ENCODE data around the gene KLK1. TPM values are rescaled to one million over a fixed set of nuclear protein-coding genes. Genes with fewer than 3 reads are reported as not detected.

The KLK1 gene
- total and polyA plus RNA-seq, 2 of the 13 experiments (the other 11 are each of a cell fraction or from before 2014, with no cell fraction given): not detected

DNA sequence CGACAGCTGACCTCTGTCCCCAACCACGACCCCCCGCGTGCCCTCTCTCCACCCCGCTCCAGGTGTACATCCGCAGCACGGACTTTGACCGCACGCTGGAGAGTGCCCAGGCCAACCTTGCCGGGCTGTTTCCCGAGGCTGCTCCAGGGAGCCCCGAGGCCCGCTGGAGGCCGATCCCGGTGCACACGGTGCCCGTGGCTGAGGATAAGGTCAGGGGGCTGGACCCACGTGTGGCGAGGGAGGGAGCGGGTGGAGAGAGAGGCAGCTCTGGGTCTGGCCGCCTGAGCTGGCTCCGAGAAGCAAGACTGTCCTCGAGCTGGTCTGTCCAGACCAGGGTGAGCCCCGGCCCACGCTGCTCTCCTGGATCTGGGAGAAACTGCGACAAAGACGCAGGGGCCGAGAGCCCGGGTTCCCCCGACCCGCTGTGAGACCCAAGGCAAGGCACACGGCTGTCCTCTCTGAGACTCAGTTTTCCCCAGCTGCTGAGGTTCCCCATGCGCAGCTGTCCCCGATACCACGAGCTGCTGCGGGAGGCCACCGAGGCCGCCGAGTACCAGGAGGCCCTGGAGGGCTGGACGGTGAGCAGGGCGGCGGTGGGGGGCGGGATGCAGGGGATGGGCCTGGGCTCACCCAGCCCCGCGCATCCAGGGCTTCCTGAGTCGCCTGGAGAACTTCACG is 31.9 kb downstream of the KLK1 start (continued):
- TF ChIP-seq ZNF251 (CRISPR knock-in tag; IDR thresholded peaks at IDR 0.05) (no peak), U2AF2 (IDR thresholded peaks at IDR 0.05; ENCODE audit: low read depth, low read length) (no peak), CHD4 (IDR thresholded peaks at IDR 0.05; ENCODE audit: borderline replicate concordance, low read length) (no peak), TBL1XR1 (IDR thresholded peaks at IDR 0.05; ENCODE audit: borderline replicate concordance, low read length, partially characterized antibody) (no peak), GLI4 (CRISPR knock-in tag; IDR thresholded peaks at IDR 0.05; ENCODE audit: borderline replicate concordance) (no peak), ZNF709 (CRISPR knock-in tag; IDR thresholded peaks at IDR 0.05) (no peak), MAF1 (CRISPR knock-in tag; IDR thresholded peaks at IDR 0.05; ENCODE audit: borderline replicate concordance) (no peak), SP4 (CRISPR knock-in tag; IDR thresholded peaks at IDR 0.05) (no peak), RFX3 (CRISPR knock-in tag; IDR thresholded peaks at IDR 0.05) (no peak), MYNN (CRISPR knock-in tag; IDR thresholded peaks at IDR 0.05; ENCODE audit: low read depth) (no peak), YEATS2 (CRISPR knock-in tag; IDR thresholded peaks at IDR 0.05; ENCODE audit: borderline replicate concordance) (no peak), THAP11 (CRISPR knock-in tag; IDR thresholded peaks at IDR 0.05) (no peak), GABPA (IDR thresholded peaks at IDR 0.05; ENCODE audit: low read depth, low read length) (no peak), GABPA (CRISPR knock-in tag; IDR thresholded peaks at IDR 0.05; ENCODE audit: low read depth) (no peak)
- TF ChIP-seq, protein P1, sequence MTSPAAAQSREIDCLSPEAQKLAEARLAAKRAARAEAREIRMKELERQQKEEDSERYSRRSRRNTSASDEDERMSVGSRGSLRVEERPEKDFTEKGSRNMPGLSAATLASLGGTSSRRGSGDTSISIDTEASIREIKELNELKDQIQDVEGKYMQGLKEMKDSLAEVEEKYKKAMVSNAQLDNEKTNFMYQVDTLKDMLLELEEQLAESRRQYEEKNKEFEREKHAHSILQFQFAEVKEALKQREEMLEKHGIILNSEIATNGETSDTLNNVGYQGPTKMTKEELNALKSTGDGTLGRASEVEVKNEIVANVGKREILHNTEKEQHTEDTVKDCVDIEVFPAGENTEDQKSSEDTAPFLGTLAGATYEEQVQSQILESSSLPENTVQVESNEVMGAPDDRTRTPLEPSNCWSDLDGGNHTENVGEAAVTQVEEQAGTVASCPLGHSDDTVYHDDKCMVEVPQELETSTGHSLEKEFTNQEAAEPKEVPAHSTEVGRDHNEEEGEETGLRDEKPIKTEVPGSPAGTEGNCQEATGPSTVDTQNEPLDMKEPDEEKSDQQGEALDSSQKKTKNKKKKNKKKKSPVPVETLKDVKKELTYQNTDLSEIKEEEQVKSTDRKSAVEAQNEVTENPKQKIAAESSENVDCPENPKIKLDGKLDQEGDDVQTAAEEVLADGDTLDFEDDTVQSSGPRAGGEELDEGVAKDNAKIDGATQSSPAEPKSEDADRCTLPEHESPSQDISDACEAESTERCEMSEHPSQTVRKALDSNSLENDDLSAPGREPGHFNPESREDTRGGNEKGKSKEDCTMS (CRISPR knock-in tag; conservative IDR thresholded peaks at IDR 0.05): no peak
- TF ChIP-seq, protein P2, sequence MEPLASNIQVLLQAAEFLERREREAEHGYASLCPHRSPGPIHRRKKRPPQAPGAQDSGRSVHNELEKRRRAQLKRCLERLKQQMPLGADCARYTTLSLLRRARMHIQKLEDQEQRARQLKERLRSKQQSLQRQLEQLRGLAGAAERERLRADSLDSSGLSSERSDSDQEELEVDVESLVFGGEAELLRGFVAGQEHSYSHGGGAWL (CRISPR knock-in tag; IDR thresholded peaks at IDR 0.05): no peak
- TF ChIP-seq, protein P3, sequence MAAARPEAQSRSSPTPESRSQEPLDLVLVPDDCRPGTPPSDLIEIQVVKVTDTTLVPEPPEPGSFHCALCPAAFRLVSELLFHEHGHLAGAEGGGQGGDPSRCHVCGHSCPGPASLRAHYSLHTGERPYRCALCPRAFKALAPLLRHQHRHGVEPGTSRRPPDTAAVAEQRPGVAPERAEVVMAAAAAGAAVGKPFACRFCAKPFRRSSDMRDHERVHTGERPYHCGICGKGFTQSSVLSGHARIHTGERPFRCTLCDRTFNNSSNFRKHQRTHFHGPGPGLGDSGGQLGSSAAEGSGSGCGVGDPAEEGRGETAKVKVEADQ (CRISPR knock-in tag; IDR thresholded peaks at IDR 0.05; ENCODE audit: borderline replicate concordance): no peak
- TF ChIP-seq, protein P4, sequence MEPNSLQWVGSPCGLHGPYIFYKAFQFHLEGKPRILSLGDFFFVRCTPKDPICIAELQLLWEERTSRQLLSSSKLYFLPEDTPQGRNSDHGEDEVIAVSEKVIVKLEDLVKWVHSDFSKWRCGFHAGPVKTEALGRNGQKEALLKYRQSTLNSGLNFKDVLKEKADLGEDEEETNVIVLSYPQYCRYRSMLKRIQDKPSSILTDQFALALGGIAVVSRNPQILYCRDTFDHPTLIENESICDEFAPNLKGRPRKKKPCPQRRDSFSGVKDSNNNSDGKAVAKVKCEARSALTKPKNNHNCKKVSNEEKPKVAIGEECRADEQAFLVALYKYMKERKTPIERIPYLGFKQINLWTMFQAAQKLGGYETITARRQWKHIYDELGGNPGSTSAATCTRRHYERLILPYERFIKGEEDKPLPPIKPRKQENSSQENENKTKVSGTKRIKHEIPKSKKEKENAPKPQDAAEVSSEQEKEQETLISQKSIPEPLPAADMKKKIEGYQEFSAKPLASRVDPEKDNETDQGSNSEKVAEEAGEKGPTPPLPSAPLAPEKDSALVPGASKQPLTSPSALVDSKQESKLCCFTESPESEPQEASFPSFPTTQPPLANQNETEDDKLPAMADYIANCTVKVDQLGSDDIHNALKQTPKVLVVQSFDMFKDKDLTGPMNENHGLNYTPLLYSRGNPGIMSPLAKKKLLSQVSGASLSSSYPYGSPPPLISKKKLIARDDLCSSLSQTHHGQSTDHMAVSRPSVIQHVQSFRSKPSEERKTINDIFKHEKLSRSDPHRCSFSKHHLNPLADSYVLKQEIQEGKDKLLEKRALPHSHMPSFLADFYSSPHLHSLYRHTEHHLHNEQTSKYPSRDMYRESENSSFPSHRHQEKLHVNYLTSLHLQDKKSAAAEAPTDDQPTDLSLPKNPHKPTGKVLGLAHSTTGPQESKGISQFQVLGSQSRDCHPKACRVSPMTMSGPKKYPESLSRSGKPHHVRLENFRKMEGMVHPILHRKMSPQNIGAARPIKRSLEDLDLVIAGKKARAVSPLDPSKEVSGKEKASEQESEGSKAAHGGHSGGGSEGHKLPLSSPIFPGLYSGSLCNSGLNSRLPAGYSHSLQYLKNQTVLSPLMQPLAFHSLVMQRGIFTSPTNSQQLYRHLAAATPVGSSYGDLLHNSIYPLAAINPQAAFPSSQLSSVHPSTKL (CRISPR knock-in tag; IDR thresholded peaks at IDR 0.05): 0 out of 2 replicates have a peak, but pooled peaks have one; percentile 18

All from HepG2 (cell line).